ENCODE data around the gene FOLR3.
"Not testable (repeated sequence)": the region's sequence is repeated elsewhere in the genome, so short reads cannot be mapped to it uniquely, and the experiment has no call there.

The FOLR3 gene

DNA sequence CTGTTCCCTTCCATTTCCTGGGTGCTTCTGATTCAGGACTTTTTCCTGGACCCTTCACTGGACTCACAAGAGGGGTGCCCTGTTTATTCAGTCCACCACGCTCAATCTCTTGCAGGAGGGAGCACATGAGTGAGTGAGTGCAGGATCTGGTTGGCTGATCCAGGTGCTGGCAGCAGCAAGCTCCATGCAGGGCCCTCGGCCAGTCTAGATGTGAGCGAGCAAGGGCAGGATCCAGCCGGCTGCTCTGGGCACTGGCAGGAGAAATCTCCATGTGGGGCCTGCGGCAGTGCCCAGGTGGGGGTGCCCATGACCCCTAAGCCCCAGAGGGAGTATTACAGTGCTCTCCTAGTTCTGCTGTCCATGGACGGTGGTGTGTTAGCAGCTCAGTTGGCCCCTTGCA, 11.5 kb upstream of the FOLR3 start:
- no peak for DNase-seq

DNA sequence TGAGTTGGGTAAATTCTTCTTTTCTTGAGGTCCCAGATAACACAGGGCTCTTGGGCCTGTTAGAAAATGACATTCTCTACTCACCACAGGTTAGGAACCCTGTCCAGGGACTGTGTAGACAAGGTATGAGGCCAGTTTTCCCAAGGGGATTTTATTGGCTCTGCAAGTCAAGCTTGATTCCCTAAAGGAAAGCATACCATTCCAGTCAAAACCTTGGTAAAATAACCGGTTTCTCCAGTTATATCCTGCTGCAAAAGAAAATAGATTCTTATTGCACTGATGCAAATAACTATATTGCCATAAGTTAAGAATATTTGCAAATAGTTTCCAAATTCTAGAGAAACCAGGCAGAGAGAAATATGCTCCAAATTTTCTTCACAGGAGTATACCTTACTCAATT, 9.6 kb upstream of the FOLR3 start:
- DNase-seq: no peak

DNA sequence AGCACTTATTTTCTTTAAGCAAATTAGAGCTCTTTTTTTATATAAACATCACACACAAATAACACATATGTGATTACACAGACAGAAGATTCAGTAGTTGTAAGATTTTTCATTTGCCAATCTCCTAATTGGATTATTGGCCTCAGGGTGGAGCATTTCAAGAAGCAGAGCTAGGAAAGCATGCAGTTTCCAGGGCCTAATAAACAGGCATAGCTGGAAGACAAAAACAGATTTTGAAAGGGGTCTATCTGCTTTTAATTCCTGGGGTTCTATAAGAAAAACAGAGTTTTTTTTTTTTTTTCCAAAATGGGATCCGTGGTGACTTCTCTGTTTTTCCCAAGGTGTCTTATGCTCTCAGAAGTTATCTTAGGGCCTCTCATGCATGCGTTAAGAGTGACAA, 7.6 kb upstream of the FOLR3 start:
- DNase-seq: no peak

DNA sequence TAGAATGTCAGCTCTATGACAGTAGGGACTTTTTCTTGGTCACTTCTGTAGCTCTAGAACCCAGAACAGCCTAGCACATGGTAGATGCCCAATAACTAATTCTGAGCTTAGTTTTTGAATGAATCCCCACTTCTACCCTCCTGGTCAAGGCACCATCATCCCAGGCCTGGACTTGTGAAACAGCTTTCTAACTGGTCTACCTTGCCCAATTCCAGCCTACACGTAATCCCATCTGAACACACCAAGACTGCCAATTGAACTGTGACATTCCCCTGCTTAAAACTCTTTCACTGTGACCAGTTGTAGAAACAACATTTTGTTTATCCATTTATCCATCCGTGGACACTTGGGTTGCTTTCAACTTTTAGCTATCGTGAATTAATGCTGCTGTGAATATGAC, 6.1 kb upstream of the FOLR3 start:
- DNase-seq: no peak

DNA sequence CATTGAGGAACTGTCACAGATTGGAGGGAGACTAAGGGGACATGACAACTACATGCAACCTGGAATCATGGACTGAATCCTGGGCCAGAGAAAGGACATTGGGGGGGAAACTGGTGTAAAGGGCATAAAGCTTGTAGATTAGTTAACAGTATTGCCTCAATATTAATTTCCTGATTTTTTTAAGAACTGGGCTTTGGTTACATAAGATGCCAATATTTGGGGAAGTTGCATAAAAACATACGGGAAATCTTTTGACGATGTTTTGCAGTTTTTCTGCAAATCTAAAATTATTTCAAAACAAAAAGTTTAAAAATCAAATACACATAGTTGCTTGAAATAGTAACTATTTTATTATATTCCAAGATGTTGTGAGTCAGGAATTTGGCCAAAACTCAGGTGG, 2.9 kb upstream of the FOLR3 start:
- DNase-seq: no peak

DNA sequence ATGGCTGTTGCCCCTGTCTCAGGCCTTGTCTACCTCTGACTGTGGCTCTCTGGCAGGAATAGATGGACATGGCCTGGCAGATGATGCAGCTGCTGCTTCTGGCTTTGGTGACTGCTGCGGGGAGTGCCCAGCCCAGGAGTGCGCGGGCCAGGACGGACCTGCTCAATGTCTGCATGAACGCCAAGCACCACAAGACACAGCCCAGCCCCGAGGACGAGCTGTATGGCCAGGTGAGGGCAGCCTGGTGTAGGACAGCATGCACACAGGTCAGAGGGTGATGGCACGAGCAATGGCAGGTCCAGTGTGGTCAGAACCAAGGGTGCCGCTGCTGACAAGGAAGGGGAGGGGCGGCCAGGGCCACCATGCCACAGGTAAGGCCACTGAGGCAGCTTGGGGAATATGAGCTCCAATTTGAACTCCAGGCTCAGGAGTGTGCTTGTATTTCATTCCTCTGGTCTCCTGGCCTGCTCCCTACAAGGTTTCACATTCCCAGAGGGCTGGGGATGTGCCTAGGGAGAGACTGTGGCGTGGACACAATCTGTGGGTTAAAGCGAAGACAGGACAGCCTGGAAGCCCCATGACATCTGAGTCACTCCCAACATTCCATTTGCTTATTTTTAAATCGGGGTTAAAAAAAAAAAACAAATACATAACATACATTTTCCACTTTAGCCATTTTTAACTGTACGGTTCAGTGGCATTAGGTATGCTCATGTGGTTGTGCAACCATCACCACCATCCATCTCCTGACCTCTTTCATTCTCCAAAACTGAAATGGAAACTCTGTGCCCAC, 562 bp downstream of the FOLR3 start:
- no peak for DNase-seq

DNA sequence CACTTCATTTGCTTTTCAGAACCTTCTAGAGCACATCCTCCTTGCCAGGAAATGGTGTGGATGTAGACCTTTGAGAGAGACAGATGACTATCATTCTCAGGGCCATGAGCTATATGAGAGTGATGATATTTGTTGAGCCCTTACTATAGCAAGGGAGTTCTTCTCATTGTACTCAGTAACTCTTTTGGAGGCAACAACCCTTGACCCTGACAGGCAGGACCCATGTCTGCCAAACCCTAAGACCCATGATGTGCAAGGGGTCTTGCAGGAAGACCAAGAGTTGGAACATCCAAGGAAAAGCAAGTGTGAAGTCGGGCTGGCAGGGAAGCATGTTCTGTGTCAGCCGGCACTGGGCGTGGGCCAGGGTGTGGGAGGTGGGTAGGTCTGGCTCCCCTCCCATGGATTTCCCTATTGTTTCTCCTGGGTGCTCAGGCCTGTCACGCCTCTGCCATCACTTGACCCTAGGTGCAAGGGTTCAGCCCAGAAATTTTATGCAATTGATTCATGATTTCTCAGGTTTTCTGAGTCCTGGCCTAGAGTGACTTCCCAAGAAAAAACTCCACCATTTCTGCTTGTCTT, 1.2 kb downstream of the FOLR3 start:
- no peak for DNase-seq

DNA sequence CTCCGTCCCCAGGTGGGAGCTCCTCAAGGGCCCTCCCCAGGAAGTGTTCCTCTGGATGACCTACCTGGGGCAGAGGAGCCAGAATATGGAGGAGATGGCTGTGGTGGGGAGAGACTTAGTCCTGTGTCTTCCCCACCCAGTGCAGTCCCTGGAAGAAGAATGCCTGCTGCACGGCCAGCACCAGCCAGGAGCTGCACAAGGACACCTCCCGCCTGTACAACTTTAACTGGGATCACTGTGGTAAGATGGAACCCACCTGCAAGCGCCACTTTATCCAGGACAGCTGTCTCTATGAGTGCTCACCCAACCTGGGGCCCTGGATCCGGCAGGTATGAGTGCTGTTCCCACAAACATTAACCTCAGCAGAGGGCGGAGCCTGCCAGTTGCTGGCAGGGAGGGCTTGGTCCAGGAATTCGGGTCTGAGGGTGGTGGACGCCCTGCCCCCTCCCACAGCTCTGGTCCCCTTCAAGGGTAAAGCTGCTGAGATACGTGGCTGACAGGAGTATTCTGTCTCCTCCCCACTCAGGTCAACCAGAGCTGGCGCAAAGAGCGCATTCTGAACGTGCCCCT, 3.4 kb downstream of the FOLR3 start:
- no peak for DNase-seq

DNA sequence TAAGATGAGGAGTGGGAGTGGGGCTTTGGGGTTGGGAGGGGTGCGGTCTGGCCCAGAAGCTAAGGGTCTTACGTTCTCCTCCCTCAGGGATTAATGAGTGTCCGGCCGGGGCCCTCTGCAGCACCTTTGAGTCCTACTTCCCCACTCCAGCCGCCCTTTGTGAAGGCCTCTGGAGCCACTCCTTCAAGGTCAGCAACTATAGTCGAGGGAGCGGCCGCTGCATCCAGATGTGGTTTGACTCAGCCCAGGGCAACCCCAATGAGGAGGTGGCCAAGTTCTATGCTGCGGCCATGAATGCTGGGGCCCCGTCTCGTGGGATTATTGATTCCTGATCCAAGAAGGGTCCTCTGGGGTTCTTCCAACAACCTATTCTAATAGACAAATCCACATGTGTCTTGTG, 4.0 kb downstream of the FOLR3 start:
- no peak for DNase-seq

DNA sequence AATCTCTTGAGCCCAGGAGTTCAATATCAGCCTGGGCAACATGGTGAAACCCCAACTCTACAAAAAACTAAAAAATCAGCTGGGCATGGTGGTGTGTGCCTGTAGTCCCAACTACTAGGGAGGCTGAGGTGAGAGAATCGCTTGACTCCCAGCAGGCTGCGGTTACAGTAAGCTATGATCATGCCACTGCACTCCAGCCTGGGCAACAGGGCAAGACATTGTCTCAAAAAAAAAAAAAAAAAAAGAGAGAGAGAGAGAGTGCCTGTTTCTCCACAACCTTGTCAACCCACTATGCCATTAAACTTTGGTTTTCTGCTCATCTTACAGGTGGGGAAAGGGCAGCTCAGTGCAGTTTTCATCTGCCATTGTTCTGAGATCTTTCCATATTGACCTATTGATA, 5.1 kb downstream of the FOLR3 start:
- DNase-seq: no peak

DNA sequence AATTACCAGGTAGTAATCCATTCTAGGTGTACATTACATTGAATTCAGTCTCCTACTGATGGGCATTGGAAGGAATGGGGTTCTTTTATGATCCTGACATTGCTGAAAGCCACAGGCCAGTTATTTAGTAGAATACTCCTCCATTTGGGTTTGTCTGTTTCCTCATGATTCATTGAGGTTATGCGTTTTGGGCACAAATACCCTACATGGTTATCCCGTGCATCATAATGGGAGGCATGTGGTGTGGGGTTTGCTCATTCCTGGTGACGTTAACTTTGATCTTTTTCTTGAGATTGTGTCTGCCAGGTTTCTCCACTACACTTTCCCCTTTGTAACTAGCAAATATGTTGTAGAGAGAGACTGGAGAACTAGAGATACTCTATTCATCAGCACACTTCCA, 5.5 kb downstream of the FOLR3 start:
- DNase-seq: no peak

DNA sequence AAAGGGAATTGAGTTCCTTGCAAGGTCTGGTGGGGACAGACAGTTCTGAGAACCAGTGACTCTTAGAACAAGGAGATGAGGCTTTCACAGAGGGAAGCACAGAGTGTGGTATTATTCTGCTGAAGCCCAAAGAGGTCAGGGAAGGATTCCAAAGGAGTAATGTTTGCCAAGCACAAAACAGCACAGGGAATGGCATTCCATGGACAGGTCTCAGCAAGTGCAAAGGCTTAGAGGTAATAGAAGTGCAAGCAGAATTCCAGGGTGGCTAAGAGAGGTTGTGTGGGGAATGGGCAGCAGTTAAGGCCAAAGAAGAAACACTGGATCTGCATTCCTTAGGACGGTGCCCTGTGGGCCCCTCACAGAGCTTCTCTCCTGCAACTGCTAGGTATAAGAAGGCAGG, 6.6 kb downstream of the FOLR3 start:
- not testable (repeated sequence) for DNase-seq

DNA sequence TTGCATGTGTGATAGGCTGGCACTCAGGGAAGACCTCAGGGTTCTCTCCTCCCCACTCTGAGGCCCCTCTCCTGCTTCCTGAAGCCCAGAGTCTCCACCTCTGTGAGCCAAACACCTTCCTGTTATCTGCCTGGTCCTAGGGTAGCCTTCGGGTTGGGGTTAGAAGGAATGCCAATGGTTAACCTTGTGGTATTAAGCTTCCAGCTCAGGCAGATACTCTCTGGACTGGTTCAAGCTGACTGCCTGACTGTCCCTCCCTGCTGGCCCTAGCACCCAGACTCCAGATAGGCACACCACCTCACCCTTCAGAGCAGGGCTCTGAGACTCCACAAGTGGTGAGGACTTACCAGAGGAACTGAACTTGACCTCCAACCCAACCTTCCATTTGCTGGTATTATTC, 7.0 kb downstream of the FOLR3 start:
- not testable (repeated sequence) for DNase-seq

DNA sequence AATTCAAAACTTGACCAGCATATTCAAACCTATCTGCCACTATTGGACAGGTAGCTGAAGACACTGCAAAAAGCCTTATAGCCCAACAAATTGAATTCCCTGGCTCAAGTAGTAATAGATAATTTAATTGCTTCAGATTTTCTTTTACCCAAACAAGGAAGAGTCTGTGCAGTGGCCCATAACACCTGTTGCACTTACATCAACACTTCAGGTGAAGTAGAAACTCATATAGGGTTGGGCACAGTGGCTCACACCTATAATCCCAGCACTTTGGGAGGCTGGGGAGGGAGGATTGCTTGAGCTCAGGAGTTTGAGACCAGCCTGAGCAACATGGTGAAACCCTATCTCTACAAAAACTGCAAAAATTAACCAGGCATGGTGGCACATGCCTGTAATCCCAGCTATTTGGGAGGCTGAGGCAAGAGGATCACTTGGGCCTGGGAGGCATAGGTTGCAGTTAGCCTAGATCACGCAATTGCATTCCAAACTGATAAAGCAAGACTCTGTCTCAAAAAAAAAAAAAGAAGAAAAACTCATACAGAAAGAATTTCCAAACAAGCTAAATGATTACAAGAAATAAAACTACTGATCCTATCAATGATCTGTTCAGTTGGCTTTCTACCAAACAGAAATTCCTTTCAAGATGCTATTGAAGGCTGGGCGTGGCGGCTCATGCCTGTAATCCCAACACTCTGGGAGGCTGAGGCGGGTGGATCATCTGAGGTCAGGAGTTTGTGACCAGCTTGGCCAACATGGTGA, 9.5 kb downstream of the FOLR3 start:
- no peak for DNase-seq

DNA sequence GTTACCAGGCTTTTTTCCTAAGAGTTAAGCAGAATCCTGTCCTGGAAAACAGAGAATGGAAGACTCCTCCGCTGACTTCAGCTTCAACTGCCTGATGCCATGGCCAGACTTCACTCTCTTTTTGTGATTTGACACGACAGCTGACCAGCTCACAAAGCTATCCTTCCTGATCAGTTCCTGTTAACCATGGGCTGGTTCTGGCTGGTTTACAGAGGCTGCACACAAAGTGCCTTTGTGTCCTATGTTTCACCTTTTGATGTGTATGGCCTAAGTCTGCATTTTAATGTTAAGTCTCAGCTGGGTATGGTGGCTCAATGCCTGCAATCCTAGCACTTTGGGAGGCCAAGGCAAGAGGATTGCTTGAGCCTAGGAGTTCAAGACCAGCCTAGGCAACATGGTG, 11.1 kb downstream of the FOLR3 start:
- no peak for DNase-seq

DNA sequence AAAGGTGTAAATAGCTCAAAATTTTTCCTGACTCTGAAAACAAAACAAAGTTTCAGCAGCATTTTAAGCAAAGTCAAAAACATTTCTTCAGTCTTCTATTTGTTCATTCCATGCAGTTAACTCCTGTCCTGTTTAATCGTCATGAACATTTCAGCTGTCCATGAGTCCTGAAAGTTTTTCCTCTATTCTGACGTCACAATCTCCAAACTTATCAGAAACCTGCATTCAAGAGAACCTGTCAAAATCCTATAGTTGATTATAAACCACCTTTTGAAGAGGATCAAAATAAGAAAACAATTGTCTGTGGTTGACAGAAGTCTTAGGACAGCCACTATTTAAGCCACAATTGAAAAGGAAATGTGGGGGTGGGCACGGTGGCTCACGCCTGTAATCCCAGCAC, 15.4 kb downstream of the FOLR3 start:
- DNase-seq: no peak

DNA sequence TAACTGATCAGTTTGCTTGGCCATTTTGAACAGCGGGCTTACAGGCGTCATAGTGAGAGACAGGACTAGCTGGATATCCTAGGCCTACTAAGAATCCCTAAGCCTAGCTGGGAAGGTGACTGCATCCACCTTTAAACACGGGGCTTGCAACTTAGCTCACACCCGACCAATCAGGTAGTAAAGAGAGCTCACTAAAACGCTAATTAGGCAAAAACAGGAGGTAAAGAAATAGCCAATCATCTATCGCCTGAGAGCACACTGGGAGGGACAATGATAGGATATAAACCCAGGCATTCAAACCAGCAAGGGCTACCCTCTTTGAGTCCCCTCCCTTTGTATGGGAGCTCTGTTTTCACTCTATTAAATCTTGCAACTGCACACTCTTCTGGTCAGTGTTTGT, 18.3 kb downstream of the FOLR3 start:
- not testable (repeated sequence) for DNase-seq

DNA sequence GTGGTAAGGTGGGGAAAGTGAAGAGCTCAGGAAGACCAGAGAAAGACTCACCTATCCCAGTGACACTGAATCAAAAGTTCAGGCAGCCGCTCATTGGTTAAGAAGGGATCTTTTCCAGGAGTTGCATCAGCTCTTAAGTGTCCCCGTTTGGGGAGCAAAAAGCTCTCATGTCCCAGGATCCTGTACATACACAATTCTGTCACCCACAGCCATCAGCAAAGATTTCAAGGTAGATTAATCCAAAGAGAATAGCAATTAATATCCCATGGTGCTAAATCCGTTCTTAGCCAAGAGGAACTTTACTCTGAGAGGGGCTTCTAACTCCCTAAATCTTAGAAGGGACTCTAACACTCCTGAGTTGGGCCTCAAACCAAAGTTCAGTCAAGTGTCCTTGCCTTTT, 19.3 kb downstream of the FOLR3 start:
- no peak for DNase-seq

DNA sequence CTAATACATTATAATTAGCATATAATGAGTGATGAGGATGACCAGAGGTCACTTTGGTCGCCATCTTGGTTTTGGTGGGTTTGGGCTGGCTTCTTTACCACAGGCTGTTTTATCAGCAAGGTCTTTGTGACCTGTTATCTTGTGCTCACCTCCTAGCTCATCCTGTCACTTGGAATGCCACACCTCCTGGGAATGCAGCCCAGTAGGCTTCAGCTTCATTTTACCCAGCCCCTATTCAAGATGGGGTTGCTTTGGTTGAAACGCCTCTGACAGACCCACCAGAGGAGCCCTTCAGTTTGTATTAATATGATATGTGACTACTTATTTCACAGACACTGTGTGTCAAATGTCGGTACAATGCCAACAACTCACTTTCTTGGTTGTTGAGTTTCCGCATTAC, 20.2 kb downstream of the FOLR3 start:
- DNase-seq: no peak

DNA sequence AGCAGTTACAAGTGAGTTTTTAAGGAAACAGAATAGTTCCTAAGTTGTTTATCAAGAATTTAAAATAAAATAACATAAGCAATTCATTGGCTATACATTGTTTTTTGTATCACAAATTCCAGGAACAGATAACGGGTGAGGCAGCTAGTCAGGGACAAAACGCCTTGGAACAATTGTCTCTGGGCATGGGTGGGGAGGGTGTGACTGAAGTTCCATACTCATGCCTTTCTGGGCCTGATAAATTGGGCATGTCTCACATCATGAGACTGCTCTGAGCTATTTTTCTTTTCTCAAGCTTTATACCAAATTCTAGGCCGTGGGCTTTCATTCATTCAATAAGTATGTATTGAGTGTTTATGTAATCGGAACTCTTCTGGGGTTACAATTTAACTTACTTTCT, 21.6 kb downstream of the FOLR3 start:
- no peak for DNase-seq

DNA sequence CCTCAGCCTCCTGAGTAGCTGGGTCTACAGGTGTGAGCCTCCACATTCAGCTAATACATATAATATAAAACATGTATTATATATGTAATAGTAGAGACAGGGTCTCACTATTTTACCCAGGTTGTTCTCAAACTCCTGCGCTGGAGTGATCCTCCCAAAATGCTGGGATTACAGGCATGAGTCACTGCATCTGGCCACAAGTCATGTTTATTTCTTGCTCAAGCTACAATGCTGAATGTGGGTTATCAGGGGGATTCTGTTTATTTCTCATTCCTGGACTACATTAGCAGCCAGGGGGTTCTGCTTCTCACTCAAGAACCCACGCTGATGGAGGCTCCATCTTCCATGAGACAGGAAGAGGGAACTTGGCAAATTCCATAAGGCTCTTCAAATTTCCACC, 24.8 kb downstream of the FOLR3 start:
- DNase-seq: no peak

DNA sequence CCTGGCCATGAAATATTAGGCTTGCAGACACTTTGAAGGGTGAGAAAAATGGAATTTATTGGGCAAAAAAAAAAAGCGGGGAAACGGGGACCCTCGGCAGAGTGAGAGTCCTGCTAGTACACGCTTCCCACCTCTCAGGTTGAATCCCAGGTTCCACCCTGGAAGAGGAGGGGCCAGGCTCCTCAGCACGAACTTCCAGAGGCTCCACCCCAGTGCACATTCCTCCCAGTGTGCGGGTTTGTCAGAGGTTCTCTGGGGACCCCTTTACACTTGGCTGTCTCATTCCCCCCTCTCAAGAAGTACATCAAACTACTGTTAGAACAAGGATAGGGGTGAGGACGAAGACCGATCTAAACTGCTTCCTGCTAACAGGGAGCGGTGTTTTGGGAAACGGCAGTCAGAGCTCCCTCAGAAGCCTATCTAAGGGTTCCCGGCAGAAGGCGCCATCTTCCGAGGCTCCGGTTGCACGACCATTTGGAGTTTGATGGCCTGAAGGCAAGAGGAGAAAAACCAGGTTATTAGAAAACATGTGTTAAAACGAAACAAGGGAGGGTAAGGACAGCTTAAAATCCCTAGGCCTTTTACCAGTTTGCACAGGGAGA, 27.5 kb downstream of the FOLR3 start:
- DNase-seq: no peak

DNA sequence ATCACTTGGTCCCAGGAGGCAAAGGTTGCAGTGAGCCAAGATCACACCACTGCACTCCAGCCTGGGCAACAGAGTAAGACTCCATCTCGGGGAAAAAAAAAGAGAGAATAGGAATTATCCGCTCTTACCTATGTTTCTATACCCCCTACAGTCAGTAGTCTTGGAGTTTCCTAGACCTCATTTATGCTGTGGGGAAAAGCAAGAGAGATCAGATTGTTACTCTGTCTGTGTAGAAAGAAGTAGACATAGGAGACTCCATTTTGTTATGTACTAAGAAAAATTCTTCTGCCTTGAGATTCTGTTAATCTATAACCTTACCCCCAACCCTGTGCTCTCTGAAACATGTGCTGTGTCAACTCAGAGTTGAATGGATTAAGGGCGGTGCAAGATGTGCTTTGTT, 28.7 kb downstream of the FOLR3 start:
- not testable (repeated sequence) for DNase-seq

All from NCI-H524 treated with DMSO at 0.1 percent for 48 hours (cell line).